Right lobe of liver (tissue), 6 donors: ENCODE measurements around the gene GNAQ. TPM values are rescaled to one million over a fixed set of nuclear protein-coding genes. Genes with fewer than 3 reads are reported as not detected.
"Not testable (repeated sequence)": the region's sequence is repeated elsewhere in the genome, so short reads cannot be mapped to it uniquely, and the experiment has no call there.

Source experiments
- ATAC-seq, 4 donors: fragments of 200-7000 bp; cut with Tn5 transposase; one replicate each; pipeline ENCODE4 v1.9.1; 2020; ENCODE audit warnings: mild to moderate bottlenecking in 4 of 4, moderate library complexity in 4 of 4
- DNase-seq, 3 donors: peaks; one replicate each; pipeline ENCODE4 v3.0.0-alpha.2; 2020
- H3K27ac ChIP-seq, 3 donors: fragments of 200-600 bp; one replicate each; pipeline ENCODE4 v1.8.0; 2022
- H3K27me3 ChIP-seq, 2 donors: fragments of 200-600 bp; one replicate each; pipeline ENCODE4 v1.8.0; 2022
- H3K36me3 ChIP-seq, 4 donors: fragments of 200-600 bp; sonication (generic) in 1 of 4; one replicate each; pipeline versions ENCODE4 v1.5.1 to v1.8.0; 2017 to 2022; ENCODE audit warnings: control low read depth in 1 of 4
- H3K4me1 ChIP-seq, 4 donors: fragments of 200-600 bp; sonication (generic) in 1 of 4; one replicate each; pipeline versions ENCODE4 v1.5.1 to v1.8.0; 2017 to 2022; ENCODE audit warnings: control low read depth in 1 of 4
- H3K4me3 ChIP-seq, 3 donors: fragments of 200-600 bp; one replicate each; pipeline ENCODE4 v1.8.0; 2022
- H3K9me3 ChIP-seq, 4 donors: fragments of 200-600 bp; sonication (generic) in 1 of 4; one replicate each; pipeline versions ENCODE4 v1.5.1 to v1.8.0; 2017 to 2022; ENCODE audit warnings: control low read depth in 1 of 4
- CTCF ChIP-seq, 4 donors: fragments of 200-600 bp in 3 of 4; fragments of 450-650 bp in 1 of 4; IDR thresholded peaks; one replicate each; pipeline versions ENCODE4 v1.5.1 to v1.8.0; 2016 to 2022; ENCODE audit warnings: antibody characterized with exemption in 4 of 4, mild to moderate bottlenecking in 2 of 4
- POLR2A ChIP-seq: fragments of 450-650 bp; IDR thresholded peaks from one replicate; pipeline ENCODE4 v1.6.1; 2017; ENCODE audit warnings: antibody characterized with exemption, mild to moderate bottlenecking
- WGBS: methylation state at CpG from one replicate; pipeline ENCODE4 v1.1.6; 2018; ENCODE audit warnings: low coverage, low lambda C conversion rate; ENCODE audit not compliant: insufficient coverage; ENCODE audit errors: missing lambda C conversion rate; 5-methylcytosine and 5-hydroxymethylcytosine counted together
- intact Hi-C, 2 donors: fragments of 100-400 bp; cut with DNase I; formaldehyde crosslinking; loops; one replicate each; pipeline versions ENCODE4 v1.11.2 to v1.14.1; 2022
- total RNA-seq, 6 experiments: library from RNA; depleted of rRNA in 2 of 6; stranded (reverse); fragments of >200 nt in 2 of 6; fragmentation: NEBNext Ultra II Directional in 3 of 6; extraction: Animal tissue kit (Norgen Biotek cat#: 25700) in 3 of 6; gene quantifications; one replicate each; pipeline versions ENCODE4 v1.1.0 to v1.2.4, GENCODE V29; 2016 to 2023
- donor health status: DM: no; HTN: yes; CAD: no.
- donor health status: DM: no; HTN: no; CAD: no.
- donor health status: DM: no; HTN: no; CAD: no.
- donor health status: DM: no; HTN: yes; CAD: no.
- donor health status: DM: no; HTN: yes; CAD: no.

Gene GNAQ
- total RNA-seq, 6 experiments from 2014 or later: 15.8 to 28.7 (median 21.6) TPM

- DNase-seq: no peak
- no peaks in the 10 kb centered on the region for H3K27me3 ChIP-seq
- ATAC-seq: no peak
- H3K4me1 ChIP-seq: no peaks in the 10 kb centered on the region
- intact Hi-C loops: no loop called here
- no peak overlapping the region for H3K27ac ChIP-seq
- H3K36me3 ChIP-seq: peaks cover 0 to 15% (median 6%) of the 10 kb centered on the region in 4 donors
- no peak overlapping the region for H3K4me3 ChIP-seq
- WGBS: 88% methylated on average over 5 of the region's 6 CpGs
- TF ChIP-seq POLR2A (no peak), CTCF (IDR thresholded peaks at IDR 0.05) (no peak)
- H3K9me3 ChIP-seq: no peaks in the 10 kb centered on the region
Measured at GRCh38 chr9:77725820-77726219, 305.8 kb downstream of the GNAQ start.

- Histone ChIP-seq H3K4me3 (no peak overlapping the region), H3K27me3 (no peaks in the 10 kb centered on the region), H3K9me3 (no peaks in the 10 kb centered on the region), H3K4me1 (no peaks in the 10 kb centered on the region), H3K27ac (no peak overlapping the region), H3K36me3 (peaks cover 0 to 15% (median 6%) of the 10 kb centered on the region in 4 donors)
- ATAC-seq: no peak
- no peak for DNase-seq
- WGBS: 47% methylated on average over 2 of the region's 2 CpGs
- intact Hi-C loops: no loop called here
- TF ChIP-seq POLR2A: no peak
- TF ChIP-seq CTCF (IDR thresholded peaks at IDR 0.05): no peak
Measured at GRCh38 chr9:77725046-77725694, 306.4 kb downstream of the GNAQ start.

GRCh38 chr9:77721156-77721555, 310.5 kb downstream of the GNAQ start:
- H3K4me1 ChIP-seq, DNase-seq, H3K4me3 ChIP-seq, H3K9me3 ChIP-seq, intact Hi-C loops, ATAC-seq, H3K27me3 ChIP-seq, H3K27ac ChIP-seq, H3K36me3 ChIP-seq: not testable (repeated sequence)
- WGBS: 89% methylated on average over 10 of the region's 11 CpGs

GRCh38 chr9:77719321-77719720, 312.3 kb downstream of the GNAQ start:
- Histone ChIP-seq H3K9me3 (no peaks in the 10 kb centered on the region), H3K36me3 (no peaks in the 10 kb centered on the region), H3K27ac (no peak overlapping the region), H3K4me3 (no peak overlapping the region), H3K4me1 (no peaks in the 10 kb centered on the region), H3K27me3 (no peaks in the 10 kb centered on the region)
- no peak for DNase-seq
- intact Hi-C loops: no loop called here
- WGBS: 64% methylated on average over 3 of the region's 3 CpGs
- ATAC-seq: no peak
- no peak for TF ChIP-seq CTCF (IDR thresholded peaks at IDR 0.05)
- no peak for TF ChIP-seq POLR2A

- H3K4me1 ChIP-seq, ATAC-seq, DNase-seq, H3K9me3 ChIP-seq, intact Hi-C loops, H3K36me3 ChIP-seq, H3K4me3 ChIP-seq, H3K27me3 ChIP-seq, H3K27ac ChIP-seq: not testable (repeated sequence)
- WGBS: 71% methylated on average over 5 of the region's 5 CpGs
Measured at GRCh38 chr9:77718298-77718640, 313.3 kb downstream of the GNAQ start.

- H3K4me1 ChIP-seq, DNase-seq, ATAC-seq, H3K9me3 ChIP-seq, H3K27me3 ChIP-seq, H3K36me3 ChIP-seq, H3K4me3 ChIP-seq, intact Hi-C loops, H3K27ac ChIP-seq: not testable (repeated sequence)
- WGBS: 92% methylated on average over 5 of the region's 5 CpGs
Measured at GRCh38 chr9:77717608-77718297, 313.9 kb downstream of the GNAQ start.
